AG09319 (cell line): ENCODE measurements around the gene NSG2.

Source experiments
- DNase-seq: peaks from one replicate; pipeline ENCODE4 v3.0.0-alpha.2; 2010; ENCODE audit warnings: low read depth; ENCODE audit errors: extremely low read depth
- CTCF ChIP-seq: IDR thresholded peaks from 2 replicates; pipeline ENCODE4 v1.5.1; 2011; ENCODE audit warnings: low read depth, mild to moderate bottlenecking, inconsistent platforms, low read length, moderate library complexity

Gene NSG2

GRCh38 chr5:174090129-174090528, 44.6 kb downstream of the NSG2 start:
- DNase-seq, result no peak
- no peak for TF ChIP-seq CTCF

DNA sequence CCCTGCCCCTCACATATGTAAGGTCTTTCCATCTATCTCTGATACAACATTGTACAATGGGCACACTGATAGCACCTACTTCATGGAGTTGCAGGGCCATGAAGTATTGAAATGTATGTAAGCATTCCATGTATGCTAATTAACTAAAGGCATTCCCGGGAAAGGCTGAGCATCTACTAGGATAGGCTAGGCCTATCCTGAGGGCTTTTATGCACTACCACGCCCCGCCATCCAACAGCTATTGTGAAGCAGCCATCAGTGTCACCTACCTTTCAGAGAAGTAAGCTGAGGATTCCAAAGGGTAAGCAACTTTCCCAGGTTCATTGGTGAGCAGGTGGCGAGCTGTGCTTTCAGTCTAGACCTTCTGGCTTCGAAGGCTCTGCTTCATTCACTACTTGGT, 47.6 kb downstream of the NSG2 start:
- no peak for DNase-seq

GRCh38 chr5:174094857-174095606, 49.5 kb downstream of the NSG2 start:
- no peak for TF ChIP-seq CTCF
- no peak for DNase-seq

More for the DNA sequence above, 47.6 kb downstream of the NSG2 start:
- TF ChIP-seq CTCF, result no peak

- no peak for DNase-seq
Observed at GRCh38 chr5:174096619-174097018, 51.1 kb downstream of the NSG2 start.

DNA sequence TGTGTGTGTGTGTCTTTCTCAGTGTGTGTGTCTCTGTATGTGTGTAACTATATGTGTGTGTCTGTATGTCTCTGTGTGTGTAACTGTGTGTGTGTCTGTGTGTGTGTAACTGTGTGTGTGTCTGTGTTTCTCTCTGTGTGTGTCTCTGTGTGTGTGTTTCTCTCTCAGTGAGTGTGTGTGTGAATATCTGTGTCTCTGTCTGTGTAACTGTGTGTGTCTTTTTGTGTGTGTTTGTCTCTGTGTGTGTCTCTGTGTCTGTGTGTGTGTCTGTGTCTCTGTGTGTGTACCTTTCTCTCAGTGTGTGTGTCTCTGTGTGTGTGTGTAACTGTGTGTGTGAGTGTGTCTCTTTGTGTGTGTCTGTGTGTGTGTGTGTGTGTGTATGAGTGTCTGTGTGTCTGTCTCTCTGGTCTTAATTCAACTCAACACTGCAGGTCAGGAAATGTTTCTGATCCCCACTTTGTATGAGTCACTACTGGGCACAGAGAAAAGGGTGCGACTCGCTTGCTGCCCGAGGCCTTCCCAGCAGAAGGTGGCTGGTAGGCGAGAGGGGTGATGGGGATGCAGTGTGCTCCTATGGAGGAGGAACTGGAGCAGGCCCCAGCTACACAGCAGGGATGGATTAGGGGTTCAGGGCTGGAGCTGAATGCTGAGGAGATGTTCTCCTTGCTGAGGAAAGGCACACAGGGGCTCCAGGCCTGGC, 52.1 kb downstream of the NSG2 start:
- no peak for TF ChIP-seq CTCF
- no peak for DNase-seq

More at GRCh38 chr5:174096619-174097018, 51.1 kb downstream of the NSG2 start:
- no peak for TF ChIP-seq CTCF

DNA sequence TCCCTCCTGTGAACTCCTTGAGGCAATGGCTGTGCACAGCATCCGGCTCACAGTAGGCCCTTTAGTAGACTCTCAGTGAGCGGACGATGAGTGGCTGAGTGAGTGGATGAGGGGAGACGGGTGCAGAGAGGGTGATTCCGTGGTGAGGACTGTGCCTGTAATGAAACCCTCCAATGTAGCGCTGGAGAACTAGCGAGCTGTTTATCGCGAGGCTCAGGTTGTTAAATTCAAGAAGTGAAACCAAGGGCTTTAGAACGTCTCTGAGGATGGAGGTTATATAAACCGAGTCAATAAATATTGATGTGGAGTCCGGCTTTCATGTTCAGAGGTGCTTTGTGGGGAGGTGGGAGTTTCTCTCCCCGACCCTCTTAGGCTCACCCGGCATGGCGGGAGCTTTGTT, 53.2 kb downstream of the NSG2 start:
- no peak for TF ChIP-seq CTCF
- no peak for DNase-seq

GRCh38 chr5:174100490-174100889, 55.0 kb downstream of the NSG2 start:
- DNase-seq, result no peak
- TF ChIP-seq CTCF, result no peak
